HepG2 (cell line): ENCODE results near the gene POLR3E. TPM values are rescaled to one million over a fixed set of nuclear protein-coding genes. Genes with fewer than 3 reads are reported as not detected.
A peak's percentile ranks its signal among the peaks of the same experiment; 100 is the strongest.

ENCODE experiments used
- ATAC-seq: fragments of 200-7000 bp; cut with Tn5 transposase; 3 replicates; pipeline ENCODE4 v1.9.1; 2020; ENCODE audit warnings: mild to moderate bottlenecking, moderate library complexity
- BruUV-seq: library from RNA; stranded (reverse); fragments of 400-500 nt; replicated peaks from 2 replicates; lab custom pipeline; 2021; lab: Mats Ljungman, UMichigan
- CTCF ChIA-PET: fragments of 300-600 bp; formaldehyde crosslinking; extraction: SDS; loops from one replicate; lab custom pipeline; 2021; ENCODE audit warnings: low total read pairs, inconsistent platforms, low intra/inter-chr PET ratio; lab: Yijun Ruan, JAX
- POLR2A ChIA-PET: fragments of 350-600 bp; sonication (Branson Sonifier 250); formaldehyde crosslinking; loops from one replicate; lab custom pipeline; 2020; ENCODE audit warnings: antibody characterized with exemption, inconsistent platforms; lab: Yijun Ruan, JAX
- DNase-seq: peaks from one replicate; pipeline ENCODE4 v3.0.0-alpha.2; 2015; ENCODE audit warnings: low spot score
- FAIRE-seq: peaks from 3 replicates; lab custom pipeline; 2011; peaks lifted over from hg19 to GRCh38; lab: Jason Lieb, UNC
- H2AFZ ChIP-seq: one replicate; pipeline ENCODE4 v1.6.1; 2011; ENCODE audit warnings: low read length, inconsistent platforms
- H3K27ac ChIP-seq: fragments of 300-600 bp; 3 replicates; pipeline ENCODE4 v1.8.0; 2011; ENCODE audit warnings: mixed run types, mild to moderate bottlenecking, mixed read lengths, low read length, inconsistent platforms; ENCODE audit not compliant: insufficient read depth; ENCODE audit errors: extremely low read length
- H3K27me3 ChIP-seq, 2 experiments: fragments of 200-600 bp in 1 of 2; 2 replicates in 1 of 2; 3 replicates in 1 of 2; pipeline versions ENCODE4 v1.6.0 to v1.8.0; 2011; ENCODE audit warnings: low read length in 2 of 2, mild to moderate bottlenecking in 2 of 2, moderate library complexity in 2 of 2, inconsistent platforms in 1 of 2; ENCODE audit not compliant: insufficient read depth in 2 of 2, control insufficient read depth in 1 of 2
- H3K36me3 ChIP-seq, 2 experiments: fragments of 200-600 bp in 1 of 2; replicated peaks in 1 of 2; 2 replicates in 1 of 2; 3 replicates in 1 of 2; pipeline versions ENCODE4 v1.5.1 to v1.8.0; 2011; ENCODE audit warnings: low read length in 2 of 2, inconsistent platforms in 1 of 2; ENCODE audit not compliant: insufficient read depth in 2 of 2, control insufficient read depth in 1 of 2
- H3K4me1 ChIP-seq: 2 replicates; pipeline ENCODE4 v1.5.1; 2012; ENCODE audit warnings: low read length, inconsistent platforms; ENCODE audit not compliant: insufficient read depth
- H3K4me2 ChIP-seq: 2 replicates; pipeline ENCODE4 v1.6.0; 2011; ENCODE audit warnings: low read depth, low read length, inconsistent platforms
- H3K4me3 ChIP-seq, 3 experiments: fragments of 200-600 bp in 1 of 3; sonication (generic), shearing (Covaris generic) in 1 of 3; replicated peaks in 1 of 3; 2 replicates each; pipeline ENCODE4 v1.5.1; 2011 to 2016; ENCODE audit warnings: low read length in 3 of 3, inconsistent platforms in 2 of 3, low read depth in 2 of 3, mild to moderate bottlenecking in 2 of 3, control low read depth in 1 of 3, mixed read lengths in 1 of 3; ENCODE audit not compliant: insufficient read depth in 1 of 3
- H3K79me2 ChIP-seq: one replicate; pipeline ENCODE4 v1.6.1; 2011; ENCODE audit warnings: low read length, inconsistent platforms; ENCODE audit not compliant: insufficient read depth
- H3K9ac ChIP-seq: 2 replicates; pipeline ENCODE4 v1.6.0; 2011; ENCODE audit warnings: mild to moderate bottlenecking, low read depth, low read length, inconsistent platforms; ENCODE audit not compliant: insufficient read depth
- H3K9me3 ChIP-seq: 2 replicates; pipeline ENCODE4 v1.5.1; 2012; ENCODE audit warnings: mild to moderate bottlenecking, low read length
- H4K20me1 ChIP-seq: 2 replicates; pipeline ENCODE4 v1.6.0; 2011; ENCODE audit warnings: inconsistent platforms, mild to moderate bottlenecking, low read length, moderate library complexity; ENCODE audit not compliant: insufficient read depth
- ATF5 ChIP-seq: sonication (generic); formaldehyde crosslinking; IDR thresholded peaks from 2 replicates; pipeline ENCODE4 v1.4.0; 2020; ENCODE audit warnings: mild to moderate bottlenecking, low read depth, missing genetic modification reagents
- CBX5 ChIP-seq: sonication (generic); formaldehyde crosslinking; IDR thresholded peaks from 2 replicates; pipeline ENCODE4 v1.4.0; 2020; ENCODE audit warnings: missing genetic modification reagents, borderline replicate concordance
- ELF4 ChIP-seq: sonication (generic); formaldehyde crosslinking; IDR thresholded peaks from 2 replicates; pipeline ENCODE4 v1.5.0; 2020; ENCODE audit warnings: missing genetic modification reagents, mild to moderate bottlenecking, moderate library complexity, borderline replicate concordance
- HNF4A ChIP-seq: sonication (generic); formaldehyde crosslinking; IDR thresholded peaks from 2 replicates; pipeline ENCODE4 v1.4.0; 2020; ENCODE audit warnings: missing genetic modification reagents
- NFRKB ChIP-seq: fragments of 450-650 bp; IDR thresholded peaks from 2 replicates; pipeline ENCODE4 v1.6.1; 2017
- NKX3-1 ChIP-seq: sonication (generic); formaldehyde crosslinking; IDR thresholded peaks from 2 replicates; pipeline ENCODE4 v1.5.0; 2020; ENCODE audit warnings: missing genetic modification reagents
- NR2F2 ChIP-seq: IDR thresholded peaks from 2 replicates; pipeline ENCODE4 v1.6.1; 2012; ENCODE audit warnings: low read depth, inconsistent platforms, borderline replicate concordance
- ZGPAT ChIP-seq: IDR thresholded peaks from 2 replicates; pipeline ENCODE4 v1.6.1; 2016; ENCODE audit warnings: mild to moderate bottlenecking
- ZNF124 ChIP-seq: sonication (generic); formaldehyde crosslinking; IDR thresholded peaks from 2 replicates; pipeline ENCODE4 v1.4.0; 2020; ENCODE audit warnings: missing genetic modification reagents
- ZNF503 ChIP-seq: sonication (generic); formaldehyde crosslinking; IDR thresholded peaks from 2 replicates; pipeline ENCODE4 v1.4.0; 2020; ENCODE audit warnings: missing genetic modification reagents
- ZNF558 ChIP-seq: sonication (generic); formaldehyde crosslinking; IDR thresholded peaks from 2 replicates; pipeline ENCODE4 v1.9.0; 2022; ENCODE audit warnings: mild to moderate bottlenecking, missing genetic modification reagents, borderline replicate concordance
- ZNF784 ChIP-seq: sonication (generic); formaldehyde crosslinking; IDR thresholded peaks from 2 replicates; pipeline ENCODE4 v1.5.1; 2020; ENCODE audit warnings: missing genetic modification reagents, mild to moderate bottlenecking, borderline replicate concordance
- WGBS: methylation state at CpG from one replicate; pipeline ENCODE4 v1.1.6; 2017; ENCODE audit warnings: low lambda C conversion rate; 5-methylcytosine and 5-hydroxymethylcytosine counted together
- in situ Hi-C: cut with HindIII; loops from 2 replicates; pipeline ENCODE4 v1.10.0; 2017; ENCODE audit warnings: low pct_unique_long_range_greater_than_20kb; ENCODE audit not compliant: extremely low pct_ligation_motif_present
- intact Hi-C: fragments of 100-400 bp; cut with micrococcal nuclease; formaldehyde crosslinking; loops from one replicate; pipeline ENCODE4 v1.10.0; 2022; ENCODE audit not compliant: unreplicated experiment
- polyA plus RNA-seq, 8 experiments: library from polyadenylated mRNA; depleted of rRNA in 3 of 8; stranded (reverse) in 7 of 8; unstranded in 1 of 8; fragments of >200 nt; fragmentation: Illumina TruSeq in 4 of 8; extraction: Trizol in 4 of 8; gene quantifications; 2 replicates each; pipeline versions ENCODE4 v1.2.1 to v1.2.3, GENCODE V29; 2011 to 2016; ENCODE audit warnings: low read depth in 4 of 8, missing spikeins in 1 of 8, mixed read lengths in 1 of 8; ENCODE audit not compliant: insufficient read depth in 1 of 8
- total RNA-seq, 5 experiments: library from RNA; depleted of rRNA; stranded (reverse); fragments of >200 nt; fragmentation: Illumina TruSeq; extraction: Trizol; gene quantifications; 2 replicates each; pipeline ENCODE4 v1.2.3, GENCODE V29; 2016; ENCODE audit warnings: low read depth in 1 of 5

The POLR3E gene
- total and polyA plus RNA-seq, 2 of the 13 experiments (the other 11 are each of a cell fraction or from before 2014, with no cell fraction given) = 135 to 262 TPM

GRCh38 chr16:22374311-22375116, 77.3 kb downstream of the POLR3E start, which contains the start of gene CDR2:
CDR2 (minus strand) TSS chr16:22374619; CDS start chr16:22374309, 310 bp downstream.
- Histone ChIP-seq H3K36me3 (no peaks in the 10 kb centered on the region), H3K4me2 (peak within 1 kb of the TSS; percentile 97), H3K9me3 (no peaks in the 10 kb centered on the region), H3K27ac (peak within 1 kb of the TSS; percentile 85), H3K9ac (peak within 1 kb of the TSS; percentile 96), H2AFZ (peak within 1 kb of the TSS; percentile 16), H3K27me3 (no peaks in the 10 kb centered on the region; a peak in 1 of 5 replicates), H3K4me3 (peak within 1 kb of the TSS; percentile 81 to 98 (median 87)), H3K4me1 (peaks cover 52% of the 10 kb centered on the region), H4K20me1 (peaks cover 10% of the 10 kb centered on the region), H3K79me2 (peaks cover 49% of the 10 kb centered on the region)
- DNase-seq (peak; percentile 98), ATAC-seq (peak; percentile 93), FAIRE-seq (no peak)
- in situ Hi-C loops (loop anchor here (10.0 kb wide), 1 partner anchor 60 kb away; no protein-coding TSS in a partner anchor), intact Hi-C loops (loop anchor here (5.0 kb wide), 2 partner anchors 52 to 177 kb away; no protein-coding TSS in a partner anchor)
- under 1% methylated on average over 89 of the region's 96 CpGs for WGBS
- POLR2A ChIA-PET = interaction anchor here (0.6 to 2.5 kb wide), 12 partner anchors 14 to 1163 kb away, joined by 3 to 27 read pairs (median 4); no protein-coding TSS in a partner anchor
- CTCF ChIA-PET = no interaction called here
- no TSS peak for BruUV-seq
- TF ChIP-seq ZNF124 (CRISPR knock-in tag) (peak; percentile 88; the same call in 1 of the 2 replicates), NR2F2 (no peak), ZNF558 (CRISPR knock-in tag) (peak; percentile 16; the same call in 1 of the 2 replicates), HNF4A (CRISPR knock-in tag) (peak; percentile 22; the same call in 1 of the 2 replicates), NFRKB (no peak), ZNF784 (no peak; the same call in none of the 2 replicates), ATF5 (no peak), ZNF503 (CRISPR knock-in tag) (peak; percentile 73), CBX5 (CRISPR knock-in tag) (no peak; the same call in 1 of the 2 replicates), NKX3-1 (peak; percentile 83), ELF4 (CRISPR knock-in tag) (no peak; the same call in 1 of the 2 replicates), ZGPAT (CRISPR knock-in tag) (peak; percentile 89)
